Measurements from ENCODE around the gene HIVEP2. TPM values are rescaled to one million over a fixed set of nuclear protein-coding genes. Genes with fewer than 3 reads are reported as not detected.

HIVEP2 gene
- total and polyA plus RNA-seq, 4 donors = 3.0 to 23.8 (median 11.2) TPM

DNA sequence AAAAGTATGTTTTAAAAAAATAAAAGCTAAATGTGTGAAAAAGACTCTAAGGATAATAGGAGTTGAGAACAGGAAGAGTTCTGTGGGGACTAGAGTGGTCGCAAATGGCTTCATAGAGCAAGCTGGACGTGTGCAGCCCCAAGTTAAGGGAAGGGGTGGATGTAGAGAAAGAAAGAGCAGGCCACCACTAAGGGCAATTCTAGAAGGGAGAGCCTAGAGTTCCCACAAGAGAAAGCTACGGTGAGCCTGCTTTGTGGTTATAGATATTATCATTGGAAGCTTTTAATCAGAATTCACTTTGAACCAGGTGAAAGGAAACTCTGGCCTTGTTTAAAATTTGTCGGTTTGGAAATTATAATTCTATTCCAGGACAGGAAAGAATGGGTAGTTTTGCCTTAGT lies 101.6 kb downstream of the HIVEP2 start:
- ATAC-seq (ENCODE audit: insufficient read depth, low FRiP score) = no peak
- H3K4me3 ChIP-seq = no peak overlapping the region
- no peaks in the 10 kb centered on the region for H3K27me3 ChIP-seq (ENCODE audit: control insufficient read depth in 3 of 3, insufficient read depth in 3 of 3, low read length in 2 of 3)
- no peak for TF ChIP-seq CTCF (IDR thresholded peaks at IDR 0.05; ENCODE audit: control extremely low read depth, extremely low read depth)
- peak overlapping the region in 1 of 2 donors; percentile 41 for H3K27ac ChIP-seq (ENCODE audit: low read depth in 1 of 2, low read length in 1 of 2)
- H3K36me3 ChIP-seq (ENCODE audit: control insufficient read depth in 4 of 4, insufficient read depth in 4 of 4, low read length in 4 of 4) = no peaks in the 10 kb centered on the region
- DNase-seq = no peak
- no peaks in the 10 kb centered on the region for H3K9me3 ChIP-seq (ENCODE audit: control insufficient read depth in 4 of 4, insufficient read depth in 3 of 4, low read length in 3 of 4)
- H3K4me1 ChIP-seq (ENCODE audit: control insufficient read depth in 5 of 5, insufficient read depth in 5 of 5, low read length in 5 of 5) = peaks cover 12 to 51% (median 29%) of the 10 kb centered on the region in 5 donors
- H3K9ac ChIP-seq (ENCODE audit: insufficient read depth in 1 of 2, low read length in 2 of 2) = no peak overlapping the region
- 56 to 74% methylated on average over 4 of the region's 4 CpGs for WGBS, 2 donors

- no peaks in the 10 kb centered on the region for H3K27me3 ChIP-seq (ENCODE audit: control insufficient read depth in 3 of 3, insufficient read depth in 3 of 3, low read length in 2 of 3)
- WGBS, 2 donors = 30 to 36% methylated on average over 11 of the region's 11 CpGs
- ATAC-seq (ENCODE audit: insufficient read depth, low FRiP score) (no peak), DNase-seq (peak in 1 of 3 donors; percentile 32)
- TF ChIP-seq CTCF (IDR thresholded peaks at IDR 0.05; ENCODE audit: control extremely low read depth, extremely low read depth) = no peak
- peaks cover 12 to 46% (median 29%) of the 10 kb centered on the region in 5 donors for H3K4me1 ChIP-seq (ENCODE audit: control insufficient read depth in 5 of 5, insufficient read depth in 5 of 5, low read length in 5 of 5)
- no peaks in the 10 kb centered on the region for H3K9me3 ChIP-seq (ENCODE audit: control insufficient read depth in 4 of 4, insufficient read depth in 3 of 4, low read length in 3 of 4)
- H3K27ac ChIP-seq (ENCODE audit: low read depth in 1 of 2, low read length in 1 of 2) = peak overlapping the region in 1 of 2 donors; percentile 41
- no peaks in the 10 kb centered on the region for H3K36me3 ChIP-seq (ENCODE audit: control insufficient read depth in 4 of 4, insufficient read depth in 4 of 4, low read length in 4 of 4)
- H3K9ac ChIP-seq (ENCODE audit: insufficient read depth in 1 of 2, low read length in 2 of 2) = peak overlapping the region in 1 of 2 donors; percentile 16
- no peak overlapping the region for H3K4me3 ChIP-seq
Measured at GRCh38 chr6:142842418-142843261, 102.3 kb downstream of the HIVEP2 start.

DNA sequence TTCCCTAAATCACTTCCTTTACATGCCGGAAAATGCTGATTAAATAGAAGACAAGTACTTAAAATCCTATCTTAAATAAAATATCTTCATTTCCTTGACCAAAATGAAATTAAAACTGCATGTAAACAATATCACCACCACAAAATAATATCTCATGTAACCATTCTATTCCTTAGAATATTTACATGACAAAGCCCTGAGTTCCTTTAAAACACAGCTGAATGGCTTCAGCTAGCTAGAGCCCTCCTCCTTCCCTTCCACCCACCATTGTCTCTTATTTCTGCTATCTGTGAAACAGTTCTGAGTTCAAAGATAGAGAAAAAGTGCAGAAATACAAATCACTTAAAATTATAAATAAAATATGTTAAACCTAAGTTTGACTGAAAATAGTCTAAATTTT lies 103.1 kb downstream of the HIVEP2 start:
- H3K27ac ChIP-seq (ENCODE audit: low read depth in 1 of 2, low read length in 1 of 2) = no peak overlapping the region
- no peak overlapping the region for H3K9ac ChIP-seq (ENCODE audit: insufficient read depth in 1 of 2, low read length in 2 of 2)
- no peak overlapping the region for H3K4me3 ChIP-seq
- ATAC-seq (ENCODE audit: insufficient read depth, low FRiP score) (no peak), DNase-seq (no peak)
- H3K9me3 ChIP-seq (ENCODE audit: control insufficient read depth in 4 of 4, insufficient read depth in 3 of 4, low read length in 3 of 4) = no peaks in the 10 kb centered on the region
- peaks cover 11 to 39% (median 27%) of the 10 kb centered on the region in 5 donors for H3K4me1 ChIP-seq (ENCODE audit: control insufficient read depth in 5 of 5, insufficient read depth in 5 of 5, low read length in 5 of 5)
- no peaks in the 10 kb centered on the region for H3K27me3 ChIP-seq (ENCODE audit: control insufficient read depth in 3 of 3, insufficient read depth in 3 of 3, low read length in 2 of 3)
- TF ChIP-seq CTCF (IDR thresholded peaks at IDR 0.05; ENCODE audit: control extremely low read depth, extremely low read depth) = no peak
- H3K36me3 ChIP-seq (ENCODE audit: control insufficient read depth in 4 of 4, insufficient read depth in 4 of 4, low read length in 4 of 4) = no peaks in the 10 kb centered on the region
- WGBS, 2 donors = 58 to 61% methylated on average over 1 of the region's 1 CpG

Measured in lung (tissue), 12 donors.